Femur (tissue), 1 donor: ENCODE results near the gene CFAP54.

Source experiments
- DNase-seq: peaks from one replicate; pipeline ENCODE4 v3.0.0-alpha.2; 2017

Gene CFAP54

GRCh38 chr12:96766232-96766631 lies 276.9 kb downstream of the CFAP54 start:
- DNase-seq = no peak

GRCh38 chr12:96769400-96769799 lies 280.0 kb downstream of the CFAP54 start:
- DNase-seq = no peak

DNA sequence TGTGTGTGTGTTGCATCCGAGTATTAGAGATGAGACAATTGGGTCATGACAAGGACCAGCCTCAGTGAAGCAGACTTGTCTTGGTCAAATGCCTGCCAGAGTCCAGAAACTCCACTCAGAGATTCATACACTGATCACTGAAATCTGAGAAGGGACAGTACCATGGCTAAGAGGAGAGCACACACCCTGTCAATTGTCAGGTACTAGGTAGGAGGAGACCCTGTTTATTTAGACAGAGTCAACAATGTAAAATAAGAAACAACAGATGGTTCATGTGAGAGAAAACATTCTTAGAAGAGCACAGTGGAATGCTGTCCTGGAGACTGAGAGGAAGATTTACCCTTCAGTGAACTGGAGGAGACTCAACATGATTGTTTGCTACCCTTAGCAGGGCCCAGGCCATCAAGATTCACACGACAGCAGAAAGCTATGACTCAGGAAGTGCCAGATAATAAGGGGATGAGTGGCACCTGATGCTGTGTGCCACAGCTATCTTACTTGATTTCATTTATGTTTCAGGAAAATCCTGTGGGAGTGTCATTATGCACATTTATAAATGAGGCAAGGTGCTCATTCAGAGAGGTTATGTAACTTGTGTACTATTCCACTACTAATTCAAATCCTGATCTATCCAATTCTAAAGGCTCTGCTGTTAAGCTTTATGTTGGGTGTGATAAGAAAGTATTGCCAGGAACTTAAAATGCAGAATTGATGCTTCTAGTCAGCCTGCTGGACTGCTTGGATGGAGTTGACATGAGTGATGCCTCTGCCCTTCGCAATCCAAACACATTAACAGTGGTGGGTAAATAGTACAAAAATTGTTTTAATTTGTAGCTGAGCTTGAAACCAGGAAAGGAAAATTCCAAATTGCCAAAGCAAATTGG lies 281.1 kb downstream of the CFAP54 start:
- no peak for DNase-seq

DNA sequence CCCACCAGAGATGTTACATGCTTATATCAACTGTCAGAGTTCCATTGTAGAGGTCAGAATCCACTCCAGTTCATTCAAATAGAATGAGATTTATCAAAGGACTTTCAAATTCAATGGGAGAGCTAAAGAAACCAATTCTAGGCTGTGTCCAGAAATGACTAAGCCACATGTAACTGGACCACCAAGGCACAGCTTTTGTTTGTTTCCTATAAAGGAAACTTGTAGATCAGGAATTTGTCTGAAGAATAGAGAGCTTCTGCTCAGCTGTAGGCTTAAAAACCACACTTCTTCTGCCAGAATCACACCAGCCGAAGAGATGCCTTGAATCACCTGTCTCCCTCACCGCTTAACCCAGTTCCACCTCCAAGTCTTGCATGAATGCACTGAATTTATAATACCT lies 283.7 kb downstream of the CFAP54 start:
- no peak for DNase-seq

DNA sequence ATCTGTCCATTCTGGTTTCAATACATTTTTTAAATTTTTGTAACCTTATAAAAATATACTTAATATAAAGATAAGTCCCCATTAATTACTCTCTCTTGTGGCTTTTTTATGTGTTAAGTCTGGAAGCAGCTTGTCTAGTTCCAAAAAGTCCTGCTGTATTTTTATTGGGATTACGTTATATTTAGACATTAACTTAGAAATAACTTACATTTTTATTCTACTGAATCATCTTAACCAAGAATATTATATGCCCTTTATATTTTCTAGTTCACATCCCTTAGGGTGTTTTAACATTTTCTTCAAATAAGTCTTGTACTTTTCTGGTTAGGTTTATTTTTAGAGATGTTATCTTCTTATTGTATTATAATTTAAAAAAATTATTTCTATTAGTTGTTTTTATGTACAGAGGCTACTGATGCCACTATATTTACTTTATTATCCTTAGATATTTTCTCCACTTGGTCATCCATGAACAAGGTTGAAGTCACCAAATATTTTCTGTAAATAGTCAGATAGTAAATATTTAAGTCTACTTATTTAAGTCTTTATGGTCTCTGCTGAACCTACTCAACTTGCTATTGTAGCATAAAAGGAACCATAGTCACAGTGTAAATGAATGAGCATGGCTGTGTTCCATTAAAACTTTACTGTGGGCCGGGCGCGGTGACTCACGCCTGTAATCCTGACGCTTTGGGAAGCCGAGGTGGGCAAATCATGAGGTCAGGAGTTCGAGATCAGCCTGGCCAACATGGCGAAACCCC lies 285.3 kb downstream of the CFAP54 start:
- DNase-seq = no peak

GRCh38 chr12:96776908-96777307 lies 287.5 kb downstream of the CFAP54 start:
- no peak for DNase-seq

- DNase-seq = no peak
Observed at GRCh38 chr12:96780330-96780729, 291.0 kb downstream of the CFAP54 start.

- DNase-seq = no peak
Observed at GRCh38 chr12:96786791-96787190, 297.4 kb downstream of the CFAP54 start.

- DNase-seq = no peak
Observed at GRCh38 chr12:96803969-96804368, 314.6 kb downstream of the CFAP54 start.

DNA sequence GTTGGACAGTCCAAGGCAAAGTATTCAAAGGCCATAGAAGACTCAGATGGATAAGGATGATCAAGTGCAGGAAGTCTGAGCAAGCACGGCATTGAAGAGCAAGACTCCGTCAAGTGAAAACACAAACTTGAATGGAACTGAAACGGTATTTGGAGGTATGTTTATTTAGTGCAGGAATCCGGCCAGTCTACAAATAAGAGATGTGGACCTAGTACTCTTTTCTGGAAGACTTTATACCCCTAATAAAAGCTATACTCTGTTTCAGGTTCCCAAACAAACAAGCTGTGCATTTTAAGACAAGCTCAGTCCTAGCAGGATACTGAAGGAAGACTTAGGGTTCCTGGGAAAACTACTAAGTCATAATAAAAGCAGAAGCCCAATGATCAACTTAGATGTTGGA lies 316.9 kb downstream of the CFAP54 start:
- no peak for DNase-seq

DNA sequence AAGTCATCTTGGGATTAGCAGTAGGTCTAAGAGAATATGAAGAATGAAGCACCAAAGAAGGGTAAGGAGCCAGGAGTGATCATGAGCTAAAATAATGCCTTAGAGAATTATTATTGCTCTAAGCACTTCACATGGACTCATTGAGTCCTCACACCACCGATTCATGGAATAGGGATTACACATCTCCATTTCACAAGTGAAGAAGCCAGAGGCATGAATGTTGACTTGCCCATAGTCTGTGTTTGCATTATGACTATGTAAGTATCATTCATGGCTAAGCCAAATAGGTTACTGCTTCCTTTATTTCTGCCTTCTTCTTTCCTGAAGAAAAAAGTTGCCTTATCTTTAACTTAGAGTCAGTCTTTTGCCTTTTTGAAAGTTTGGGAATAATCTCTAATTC lies 318.4 kb downstream of the CFAP54 start:
- no peak for DNase-seq

DNA sequence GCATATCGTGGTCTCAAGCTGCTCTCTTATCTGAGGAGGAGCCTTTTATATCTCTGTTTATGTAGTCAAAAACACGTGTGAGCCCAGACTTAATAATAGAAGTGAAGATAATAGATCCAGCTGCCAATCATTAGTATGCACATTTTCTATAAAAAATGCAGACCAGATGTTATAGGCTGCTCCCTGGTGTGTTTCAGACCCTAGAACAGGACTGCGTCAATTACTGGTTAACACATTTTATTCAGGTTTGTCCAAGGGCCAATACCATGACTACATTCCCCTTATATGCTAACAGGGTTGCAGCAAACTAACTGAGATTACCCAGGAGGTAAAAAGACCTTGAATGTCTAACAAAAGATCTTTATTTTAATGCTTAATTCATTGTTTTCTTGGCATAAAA lies 319.2 kb downstream of the CFAP54 start:
- DNase-seq = no peak

DNA sequence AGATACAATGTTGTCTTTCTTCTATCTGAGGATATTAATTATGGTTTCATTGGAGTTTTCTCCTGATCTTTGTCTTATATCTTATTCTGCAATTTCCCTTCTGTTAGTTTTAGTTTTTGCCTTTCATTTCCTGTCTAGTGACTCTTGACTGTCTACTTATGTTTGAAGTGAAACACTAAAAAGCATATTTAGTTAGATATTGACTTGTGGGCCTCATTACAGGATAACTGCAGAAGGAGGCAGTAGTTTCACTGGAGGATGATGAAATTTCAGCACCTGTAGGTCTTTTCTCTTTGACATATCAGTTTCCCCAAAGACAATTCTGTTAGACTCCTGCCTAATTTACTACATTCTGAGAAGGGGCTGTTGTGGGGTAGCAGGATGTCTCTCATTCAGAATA lies 320.1 kb downstream of the CFAP54 start:
- no peak for DNase-seq

GRCh38 chr12:96810057-96810456 lies 320.7 kb downstream of the CFAP54 start:
- DNase-seq = no peak

DNA sequence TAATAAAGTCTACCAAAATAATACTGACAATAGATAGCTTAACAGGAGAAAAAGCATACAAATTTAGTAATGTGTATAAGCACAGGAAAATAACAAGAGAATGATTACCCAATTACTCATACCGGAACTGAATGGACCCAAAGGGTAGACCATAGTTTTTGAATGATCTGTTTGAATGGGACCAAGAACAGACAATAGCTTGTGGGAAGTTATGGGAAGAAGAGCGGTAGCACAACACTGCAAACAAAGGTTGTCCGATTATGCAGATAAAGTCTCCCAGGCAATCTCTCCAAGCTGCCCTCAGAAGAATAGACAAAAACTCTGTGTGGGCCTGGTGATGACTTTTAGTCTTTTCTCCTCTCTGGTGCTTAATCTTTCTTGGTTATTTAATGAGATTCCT lies 321.1 kb downstream of the CFAP54 start:
- DNase-seq = no peak

DNA sequence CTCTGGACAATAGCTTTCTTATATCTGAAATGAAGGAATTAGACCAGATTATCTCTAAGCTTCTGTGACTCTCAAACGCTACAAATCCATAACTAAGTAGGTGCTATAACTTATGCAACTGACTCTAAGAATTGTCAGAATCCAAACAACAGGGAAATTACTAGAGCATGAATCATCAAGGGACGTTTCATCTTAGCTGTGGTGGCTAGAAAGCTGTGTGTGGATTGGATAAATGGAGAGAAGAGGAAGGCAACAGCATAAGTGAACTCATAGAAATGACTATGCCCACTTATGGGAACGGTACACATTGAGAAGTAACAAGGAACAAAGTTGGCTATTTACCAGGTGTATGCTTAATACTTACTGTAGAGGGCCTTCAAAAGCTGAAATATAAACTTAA lies 321.7 kb downstream of the CFAP54 start:
- no peak for DNase-seq

GRCh38 chr12:96812153-96812552 lies 322.8 kb downstream of the CFAP54 start:
- no peak for DNase-seq

- DNase-seq = no peak
Observed at GRCh38 chr12:96814200-96814599, 324.8 kb downstream of the CFAP54 start.

- DNase-seq = no peak
Observed at GRCh38 chr12:96821592-96821991, 332.2 kb downstream of the CFAP54 start.

GRCh38 chr12:96822641-96823040 lies 333.3 kb downstream of the CFAP54 start:
- no peak for DNase-seq

DNA sequence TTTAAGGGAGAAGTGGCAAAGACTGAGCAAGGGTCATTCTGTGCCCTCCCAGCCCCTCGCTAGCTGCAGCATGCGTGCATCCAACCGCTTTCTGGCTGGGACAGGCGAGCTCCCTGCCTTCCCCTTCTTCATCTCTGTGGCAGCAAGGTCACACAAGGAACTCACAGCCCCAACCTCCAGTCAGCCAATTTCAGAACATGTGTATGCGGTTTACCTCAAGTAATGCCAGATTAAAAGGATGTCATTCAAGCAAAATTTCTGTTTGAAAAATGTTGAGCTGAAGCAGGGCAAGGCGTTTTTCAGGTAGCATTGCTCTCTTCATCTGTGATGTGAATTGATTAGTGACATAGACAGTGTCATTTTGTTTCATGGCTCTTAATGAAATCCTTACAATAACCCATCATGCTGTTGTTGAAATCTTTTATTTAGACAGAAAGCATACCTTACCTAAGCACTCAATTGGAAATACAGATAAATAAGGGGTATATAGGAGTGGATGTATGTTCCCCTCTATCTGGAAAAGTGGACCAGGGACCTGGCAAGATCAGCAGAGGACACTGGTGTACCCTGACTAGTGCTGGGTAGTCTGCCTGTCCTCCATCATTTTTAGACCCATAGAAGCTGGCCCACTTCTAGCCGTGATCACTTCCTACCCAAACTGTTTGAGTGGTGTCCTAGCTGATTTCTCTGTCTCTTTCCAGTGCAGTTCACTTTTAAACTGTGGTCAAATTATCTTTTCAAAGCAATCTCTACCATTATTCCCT lies 334.9 kb downstream of the CFAP54 start:
- DNase-seq = no peak

GRCh38 chr12:96824838-96825236 lies 335.5 kb downstream of the CFAP54 start:
- no peak for DNase-seq

GRCh38 chr12:96828169-96828789 lies 338.9 kb downstream of the CFAP54 start:
- no peak for DNase-seq
